ENCODE results near the gene ETV2.

DNA sequence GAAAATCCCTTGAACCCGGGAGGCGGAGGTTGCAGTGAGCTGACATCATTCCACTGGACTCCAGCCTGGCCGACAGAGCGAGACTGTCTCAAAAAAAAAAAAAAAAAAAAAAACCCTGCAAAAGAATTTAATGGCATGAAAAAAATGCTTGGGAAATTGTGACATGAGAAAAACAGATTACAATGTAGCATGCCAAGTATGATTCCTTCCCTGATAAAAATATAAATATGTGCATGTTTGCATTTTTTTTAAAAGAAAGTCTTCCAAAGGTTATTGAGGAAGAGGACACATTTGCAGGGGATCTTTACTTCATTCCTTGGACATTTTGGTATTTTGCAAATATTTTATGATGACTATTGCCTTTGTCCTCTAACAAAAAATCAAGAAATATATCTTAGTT lies 48.3 kb downstream of the ETV2 start:
- TF ChIP-seq ESRRG (CRISPR knock-in tag; IDR thresholded peaks at IDR 0.05) (no peak), ZFP3 (CRISPR knock-in tag; IDR thresholded peaks at IDR 0.05) (no peak), SNAI2 (CRISPR knock-in tag; IDR thresholded peaks at IDR 0.05) (no peak), ZFP30 (CRISPR knock-in tag; IDR thresholded peaks at IDR 0.05) (no peak), GLIS3 (CRISPR knock-in tag; IDR thresholded peaks at IDR 0.05) (no peak)
